HCT116 (cell line): Measurements from ENCODE around the gene WNK2. TPM values are rescaled to one million over a fixed set of nuclear protein-coding genes. Genes with fewer than 3 reads are reported as not detected.

Source experiments
- ATAC-seq: fragments of 200-7000 bp; cut with Tn5 transposase; 2 replicates; pipeline ENCODE4 v1.9.1; 2020; ENCODE audit warnings: mild to moderate bottlenecking, moderate library complexity
- BruUV-seq: library from RNA; stranded (reverse); fragments of 400-500 nt; replicated peaks from 2 replicates; lab custom pipeline; 2021; lab: Mats Ljungman, UMichigan
- CTCF ChIA-PET: fragments of 300-600 bp; sonication (Branson Sonifier 250); formaldehyde crosslinking; loops from one replicate; lab custom pipeline; 2021; ENCODE audit warnings: antibody characterized with exemption; lab: Charles Lee
- POLR2A ChIA-PET: fragments of 300-600, 350-600 bp; sonication (Branson Sonifier 250); formaldehyde crosslinking; loops from one replicate; lab custom pipeline; 2021; ENCODE audit warnings: antibody characterized with exemption; lab: Charles Lee
- RAD21 ChIA-PET, 2 experiments: fragments of 300-600 bp; sonication (Branson Sonifier 250); formaldehyde crosslinking; loops; one replicate each; lab custom pipeline; 2023; ENCODE audit warnings: low total read pairs in 2 of 2; ENCODE audit not compliant: uncharacterized antibody in 2 of 2, unreplicated experiment in 2 of 2, low non-redundant PET in 1 of 2; lab: Charles Lee
- DNase-seq: peaks from one replicate; pipeline ENCODE4 v3.0.0-alpha.2; 2010; ENCODE audit warnings: low read depth, low spot score
- H2AFZ ChIP-seq: fragments of 200-600 bp; shearing (Covaris generic), sonication (generic); 2 replicates; pipeline ENCODE4 v1.6.1; 2017; ENCODE audit warnings: low read depth, mixed run types, mixed read lengths, antibody characterized with exemption, low read length; ENCODE audit not compliant: poor library complexity, severe bottlenecking
- H3K27ac ChIP-seq: 2 replicates; pipeline ENCODE4 v1.5.1; 2012; ENCODE audit warnings: low read depth, low read length
- H3K27me3 ChIP-seq: fragments of 200-600 bp; sonication (generic); 2 replicates; pipeline ENCODE4 v1.6.1; 2016; ENCODE audit warnings: mixed run types, low read length, mixed read lengths; ENCODE audit not compliant: insufficient read depth
- H3K36me3 ChIP-seq, 2 experiments: fragments of 200-500 bp in 1 of 2; fragments of 200-600 bp in 1 of 2; sonication (Bioruptor generic) in 1 of 2; sonication (generic) in 1 of 2; 2 replicates each; pipeline versions ENCODE4 v1.5.1 to v1.6.1; 2014 to 2016; ENCODE audit warnings: low read length in 2 of 2, inconsistent platforms in 1 of 2, mixed read lengths in 1 of 2, mixed run types in 1 of 2; ENCODE audit not compliant: insufficient read depth in 2 of 2, control insufficient read depth in 1 of 2
- H3K4me1 ChIP-seq, 2 experiments: fragments of 200-600 bp in 1 of 2; sonication (generic) in 1 of 2; 2 replicates each; pipeline versions ENCODE4 v1.5.1 to v1.6.1; 2012 to 2017; ENCODE audit warnings: low read length in 2 of 2, inconsistent platforms in 1 of 2, mild to moderate bottlenecking in 1 of 2, mixed read lengths in 1 of 2, mixed run types in 1 of 2, moderate library complexity in 1 of 2; ENCODE audit not compliant: insufficient read depth in 2 of 2, control insufficient read depth in 1 of 2
- H3K4me2 ChIP-seq: fragments of 200-600 bp; sonication (generic); 2 replicates; pipeline ENCODE4 v1.6.1; 2017; ENCODE audit warnings: mixed run types, low read length, mixed read lengths
- H3K4me3 ChIP-seq, 2 experiments: fragments of 200-600 bp in 1 of 2; sonication (generic) in 1 of 2; replicated peaks in 1 of 2; 2 replicates each; pipeline ENCODE4 v1.5.1; 2011 to 2016; ENCODE audit warnings: low read length in 2 of 2, control low read depth in 1 of 2, low read depth in 1 of 2, mild to moderate bottlenecking in 1 of 2, mixed read lengths in 1 of 2, mixed run types in 1 of 2
- H3K79me2 ChIP-seq: fragments of 200-600 bp; sonication (generic); 2 replicates; pipeline ENCODE4 v1.6.1; 2017; ENCODE audit warnings: mild to moderate bottlenecking, mixed run types, low read length, moderate library complexity, mixed read lengths; ENCODE audit not compliant: insufficient read depth
- H3K9ac ChIP-seq: fragments of 200-600 bp; sonication (generic); 2 replicates; pipeline ENCODE4 v1.6.1; 2016; ENCODE audit warnings: low read length, mixed read lengths
- H3K9me2 ChIP-seq: fragments of 200-600 bp; sonication (generic), shearing (Covaris generic); 2 replicates; pipeline ENCODE4 v1.6.1; 2017; ENCODE audit warnings: mixed run types, mild to moderate bottlenecking, moderate library complexity; ENCODE audit not compliant: insufficient read depth
- H3K9me3 ChIP-seq, 2 experiments: fragments of 200-500 bp in 1 of 2; fragments of 200-600 bp in 1 of 2; sonication (Bioruptor generic) in 1 of 2; sonication (generic) in 1 of 2; 2 replicates each; pipeline ENCODE4 v1.6.1; 2014 to 2017; ENCODE audit warnings: low read length in 2 of 2, mixed read lengths in 2 of 2, inconsistent platforms in 1 of 2, low read depth in 1 of 2, mild to moderate bottlenecking in 1 of 2, mixed run types in 1 of 2, moderate library complexity in 1 of 2; ENCODE audit not compliant: control insufficient read depth in 1 of 2, insufficient read depth in 1 of 2
- H4K20me1 ChIP-seq: fragments of 200-600 bp; sonication (generic), shearing (Covaris generic); 2 replicates; pipeline ENCODE4 v1.6.1; 2017; ENCODE audit warnings: mixed run types, mild to moderate bottlenecking, moderate library complexity; ENCODE audit not compliant: insufficient read depth
- CBX3 ChIP-seq: IDR thresholded peaks from 2 replicates; pipeline ENCODE4 v1.6.1; 2012; ENCODE audit warnings: low read depth
- CEBPB ChIP-seq: IDR thresholded peaks from 2 replicates; pipeline ENCODE4 v1.6.1; 2012; ENCODE audit warnings: low read depth
- ELF1 ChIP-seq: IDR thresholded peaks from 2 replicates; pipeline ENCODE4 v1.6.1; 2012; ENCODE audit warnings: low read depth, borderline replicate concordance
- EZH2 ChIP-seq: fragments of 200-600 bp; sonication (generic); IDR thresholded peaks from 2 replicates; pipeline ENCODE4 v1.6.1; 2017; ENCODE audit warnings: antibody characterized with exemption, mixed run types
- EZH2phosphoT487 ChIP-seq: fragments of 200-600 bp; IDR thresholded peaks from 2 replicates; pipeline ENCODE4 v1.6.1; 2018; ENCODE audit warnings: antibody characterized with exemption, borderline replicate concordance
- FOSL1 ChIP-seq: IDR thresholded peaks from 2 replicates; pipeline ENCODE4 v1.6.1; 2012; ENCODE audit warnings: low read depth
- JUND ChIP-seq: IDR thresholded peaks from 2 replicates; pipeline ENCODE4 v1.6.1; 2012
- POLR2A ChIP-seq: IDR thresholded peaks from 2 replicates; pipeline ENCODE4 v1.7.0; 2011; ENCODE audit warnings: borderline replicate concordance; ENCODE audit not compliant: insufficient read depth, insufficient read length; ENCODE audit errors: extremely low read depth
- RAD21 ChIP-seq: IDR thresholded peaks from 2 replicates; pipeline ENCODE4 v1.6.1; 2012; ENCODE audit warnings: low read depth, mild to moderate bottlenecking
- SIN3A ChIP-seq: IDR thresholded peaks from 2 replicates; pipeline ENCODE4 v1.6.1; 2012; ENCODE audit warnings: low read depth
- SP1 ChIP-seq: IDR thresholded peaks from 2 replicates; pipeline ENCODE4 v1.6.1; 2012; ENCODE audit warnings: low read depth
- SRF ChIP-seq: IDR thresholded peaks from 2 replicates; pipeline ENCODE4 v1.6.1; 2012; ENCODE audit warnings: low read depth
- TCF7L2 ChIP-seq: IDR thresholded peaks from 2 replicates; pipeline ENCODE4 v1.7.0; 2011; ENCODE audit warnings: borderline replicate concordance, inconsistent platforms; ENCODE audit not compliant: insufficient read depth, insufficient read length; ENCODE audit errors: extremely low read depth
- ZNF274 ChIP-seq: fragments of 200-500 bp; sonication (Bioruptor generic); IDR thresholded peaks from 2 replicates; pipeline ENCODE4 v1.6.1; 2014; ENCODE audit warnings: mild to moderate bottlenecking, low read depth, low read length, inconsistent platforms
- intact Hi-C: fragments of 100-400 bp; cut with micrococcal nuclease; formaldehyde crosslinking; loops from 2 replicates; pipeline ENCODE4 v1.10.0; 2022
- total RNA-seq: library from RNA; stranded (reverse); gene quantifications from one replicate; pipeline ENCODE4 v1.2.1, GENCODE V29; 2021; ENCODE audit not compliant: unreplicated experiment
- TF ChIP-seq, protein P1 (sequence below): IDR thresholded peaks from 2 replicates; pipeline ENCODE4 v1.6.1; 2012; ENCODE audit warnings: low read depth
- TF ChIP-seq, protein P2 (sequence below): IDR thresholded peaks from 2 replicates; pipeline ENCODE4 v1.6.1; 2011; ENCODE audit warnings: mild to moderate bottlenecking, low read length, moderate library complexity; ENCODE audit not compliant: insufficient replicate concordance; ENCODE audit errors: extremely low read depth

The WNK2 gene
- total RNA-seq, 1 experiment from 2014 or later: 24.4 TPM

DNA sequence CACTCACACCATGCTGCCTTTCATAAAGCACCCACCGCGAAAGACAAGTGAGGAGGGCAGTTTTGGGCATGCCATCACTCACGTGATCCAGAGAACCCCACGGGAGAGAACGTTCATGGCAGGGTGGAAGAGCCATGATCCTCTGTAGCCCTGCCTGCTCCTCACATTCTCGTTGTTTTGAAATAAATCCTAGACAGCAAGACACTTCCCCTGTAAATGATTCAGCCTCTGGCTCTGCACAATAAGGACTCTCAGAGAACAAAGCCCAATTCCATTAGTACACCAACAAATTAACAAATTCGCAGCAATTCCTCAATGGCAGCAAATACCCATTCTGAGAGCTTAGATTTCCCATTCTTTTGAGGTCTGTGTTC, 71.5 kb downstream of the WNK2 start (continued):
- TF ChIP-seq SRF (no peak), SP1 (no peak), RAD21 (no peak), ZNF274 (no peak), CBX3 (no peak), CEBPB (no peak), FOSL1 (no peak), TCF7L2 (no peak), EZH2 (no peak)
- TF ChIP-seq, protein P1, sequence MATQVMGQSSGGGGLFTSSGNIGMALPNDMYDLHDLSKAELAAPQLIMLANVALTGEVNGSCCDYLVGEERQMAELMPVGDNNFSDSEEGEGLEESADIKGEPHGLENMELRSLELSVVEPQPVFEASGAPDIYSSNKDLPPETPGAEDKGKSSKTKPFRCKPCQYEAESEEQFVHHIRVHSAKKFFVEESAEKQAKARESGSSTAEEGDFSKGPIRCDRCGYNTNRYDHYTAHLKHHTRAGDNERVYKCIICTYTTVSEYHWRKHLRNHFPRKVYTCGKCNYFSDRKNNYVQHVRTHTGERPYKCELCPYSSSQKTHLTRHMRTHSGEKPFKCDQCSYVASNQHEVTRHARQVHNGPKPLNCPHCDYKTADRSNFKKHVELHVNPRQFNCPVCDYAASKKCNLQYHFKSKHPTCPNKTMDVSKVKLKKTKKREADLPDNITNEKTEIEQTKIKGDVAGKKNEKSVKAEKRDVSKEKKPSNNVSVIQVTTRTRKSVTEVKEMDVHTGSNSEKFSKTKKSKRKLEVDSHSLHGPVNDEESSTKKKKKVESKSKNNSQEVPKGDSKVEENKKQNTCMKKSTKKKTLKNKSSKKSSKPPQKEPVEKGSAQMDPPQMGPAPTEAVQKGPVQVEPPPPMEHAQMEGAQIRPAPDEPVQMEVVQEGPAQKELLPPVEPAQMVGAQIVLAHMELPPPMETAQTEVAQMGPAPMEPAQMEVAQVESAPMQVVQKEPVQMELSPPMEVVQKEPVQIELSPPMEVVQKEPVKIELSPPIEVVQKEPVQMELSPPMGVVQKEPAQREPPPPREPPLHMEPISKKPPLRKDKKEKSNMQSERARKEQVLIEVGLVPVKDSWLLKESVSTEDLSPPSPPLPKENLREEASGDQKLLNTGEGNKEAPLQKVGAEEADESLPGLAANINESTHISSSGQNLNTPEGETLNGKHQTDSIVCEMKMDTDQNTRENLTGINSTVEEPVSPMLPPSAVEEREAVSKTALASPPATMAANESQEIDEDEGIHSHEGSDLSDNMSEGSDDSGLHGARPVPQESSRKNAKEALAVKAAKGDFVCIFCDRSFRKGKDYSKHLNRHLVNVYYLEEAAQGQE: no peak

DNA sequence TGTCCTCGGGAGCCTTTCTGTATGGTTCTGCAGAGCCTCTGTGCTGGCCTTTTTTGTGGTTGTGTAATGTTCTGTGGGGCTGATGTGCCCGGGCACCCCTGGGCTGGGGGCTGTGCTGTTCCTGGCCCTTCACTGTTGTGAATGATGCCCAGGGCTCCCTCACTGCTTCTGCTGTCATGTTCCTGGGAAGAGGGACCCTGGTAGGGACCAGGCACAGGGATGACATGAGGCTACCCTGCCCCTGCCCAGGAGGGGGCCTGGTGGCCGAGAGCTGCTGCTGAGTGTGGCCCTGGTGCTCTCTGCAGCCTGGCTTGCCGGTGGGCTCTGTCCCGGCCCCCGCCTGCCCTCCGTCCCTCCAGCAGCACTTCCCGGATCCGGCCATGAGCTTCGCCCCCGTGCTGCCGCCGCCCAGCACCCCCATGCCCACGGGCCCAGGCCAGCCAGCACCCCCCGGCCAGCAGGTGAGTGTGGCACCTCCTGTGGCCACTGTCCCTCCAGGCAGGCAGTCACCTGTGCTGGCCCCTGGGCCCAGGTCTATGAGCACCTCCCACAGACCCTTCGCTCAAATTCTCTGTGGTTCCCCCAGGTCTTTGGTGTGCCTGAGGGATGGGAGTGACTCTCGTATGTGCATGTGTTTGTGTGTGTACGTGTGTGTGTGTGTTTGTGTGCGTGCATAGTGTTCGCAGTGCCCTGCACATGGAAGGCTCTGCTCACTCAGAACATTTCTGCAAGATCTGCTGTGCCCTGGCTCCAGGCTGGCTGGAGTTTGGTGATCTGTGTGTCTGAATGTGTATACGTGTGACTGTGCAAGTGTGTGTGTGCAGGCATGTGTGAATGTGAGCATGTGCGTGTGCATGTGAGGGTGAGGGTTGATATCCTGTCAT, 72.3 kb downstream of the WNK2 start:
- ChIA-PET POLR2A (no interaction called here), CTCF (no interaction called here), RAD21 (no interaction called here)
- Histone ChIP-seq H3K9me3 (no peaks in the 10 kb centered on the region), H3K9ac (no peak overlapping the region), H3K4me2 (no peak overlapping the region), H3K36me3 (no peaks in the 10 kb centered on the region), H2AFZ (no peak overlapping the region), H3K4me3 (no peak overlapping the region), H3K27me3 (no peaks in the 10 kb centered on the region), H4K20me1 (no peaks in the 10 kb centered on the region), H3K27ac (no peak overlapping the region), H3K79me2 (no peaks in the 10 kb centered on the region), H3K4me1 (no peaks in the 10 kb centered on the region), H3K9me2 (no peaks in the 10 kb centered on the region)
- no peak for TF ChIP-seq JUND
- TF ChIP-seq SP1: no peak
- no peak for TF ChIP-seq POLR2A
- TF ChIP-seq, protein P2, sequence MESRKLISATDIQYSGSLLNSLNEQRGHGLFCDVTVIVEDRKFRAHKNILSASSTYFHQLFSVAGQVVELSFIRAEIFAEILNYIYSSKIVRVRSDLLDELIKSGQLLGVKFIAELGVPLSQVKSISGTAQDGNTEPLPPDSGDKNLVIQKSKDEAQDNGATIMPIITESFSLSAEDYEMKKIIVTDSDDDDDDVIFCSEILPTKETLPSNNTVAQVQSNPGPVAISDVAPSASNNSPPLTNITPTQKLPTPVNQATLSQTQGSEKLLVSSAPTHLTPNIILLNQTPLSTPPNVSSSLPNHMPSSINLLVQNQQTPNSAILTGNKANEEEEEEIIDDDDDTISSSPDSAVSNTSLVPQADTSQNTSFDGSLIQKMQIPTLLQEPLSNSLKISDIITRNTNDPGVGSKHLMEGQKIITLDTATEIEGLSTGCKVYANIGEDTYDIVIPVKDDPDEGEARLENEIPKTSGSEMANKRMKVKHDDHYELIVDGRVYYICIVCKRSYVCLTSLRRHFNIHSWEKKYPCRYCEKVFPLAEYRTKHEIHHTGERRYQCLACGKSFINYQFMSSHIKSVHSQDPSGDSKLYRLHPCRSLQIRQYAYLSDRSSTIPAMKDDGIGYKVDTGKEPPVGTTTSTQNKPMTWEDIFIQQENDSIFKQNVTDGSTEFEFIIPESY: no peak
- no peak for TF ChIP-seq ELF1
- TF ChIP-seq, protein P1: no peak
- no peak for TF ChIP-seq EZH2phosphoT487
- TF ChIP-seq SIN3A: no peak
- no peak for TF ChIP-seq CEBPB
- DNase-seq (no peak), ATAC-seq (no peak)
- no TSS peak for BruUV-seq
- intact Hi-C loops: no loop called here
